Measurements from ENCODE around the gene NINJ1.

- TF ChIP-seq, protein P1, sequence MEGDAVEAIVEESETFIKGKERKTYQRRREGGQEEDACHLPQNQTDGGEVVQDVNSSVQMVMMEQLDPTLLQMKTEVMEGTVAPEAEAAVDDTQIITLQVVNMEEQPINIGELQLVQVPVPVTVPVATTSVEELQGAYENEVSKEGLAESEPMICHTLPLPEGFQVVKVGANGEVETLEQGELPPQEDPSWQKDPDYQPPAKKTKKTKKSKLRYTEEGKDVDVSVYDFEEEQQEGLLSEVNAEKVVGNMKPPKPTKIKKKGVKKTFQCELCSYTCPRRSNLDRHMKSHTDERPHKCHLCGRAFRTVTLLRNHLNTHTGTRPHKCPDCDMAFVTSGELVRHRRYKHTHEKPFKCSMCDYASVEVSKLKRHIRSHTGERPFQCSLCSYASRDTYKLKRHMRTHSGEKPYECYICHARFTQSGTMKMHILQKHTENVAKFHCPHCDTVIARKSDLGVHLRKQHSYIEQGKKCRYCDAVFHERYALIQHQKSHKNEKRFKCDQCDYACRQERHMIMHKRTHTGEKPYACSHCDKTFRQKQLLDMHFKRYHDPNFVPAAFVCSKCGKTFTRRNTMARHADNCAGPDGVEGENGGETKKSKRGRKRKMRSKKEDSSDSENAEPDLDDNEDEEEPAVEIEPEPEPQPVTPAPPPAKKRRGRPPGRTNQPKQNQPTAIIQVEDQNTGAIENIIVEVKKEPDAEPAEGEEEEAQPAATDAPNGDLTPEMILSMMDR (IDR thresholded peaks at IDR 0.05) = no peak
- TF ChIP-seq EP300 (IDR thresholded peaks at IDR 0.05) = no peak
Measured at GRCh38 chr9:93183131-93183662, 49.1 kb upstream of the NINJ1 start.
